SU-DHL-6 (cell line): ENCODE measurements around the gene PLS1.

Experiments
- H2AFZ ChIP-seq: fragments of 200-600 bp; sonication (generic); 2 replicates; pipeline ENCODE4 v1.6.1; 2014; ENCODE audit warnings: low read depth, mild to moderate bottlenecking, moderate library complexity, mixed read lengths, antibody characterized with exemption, low read length; ENCODE audit not compliant: severe bottlenecking
- H3F3A ChIP-seq: fragments of 200-600 bp; shearing (Covaris generic); 2 replicates; pipeline ENCODE4 v1.6.0; 2016; ENCODE audit warnings: antibody characterized with exemption, mild to moderate bottlenecking; ENCODE audit not compliant: insufficient read depth
- H3K27ac ChIP-seq: fragments of 200-600 bp; sonication (generic); 2 replicates; pipeline ENCODE4 v1.5.1; 2016; ENCODE audit warnings: low read depth, mild to moderate bottlenecking, low read length, moderate library complexity, mixed read lengths
- H3K27me3 ChIP-seq: fragments of 200-600 bp; sonication (generic), shearing (Covaris generic); 2 replicates; pipeline ENCODE4 v1.6.0; 2014; ENCODE audit warnings: mild to moderate bottlenecking, low read length
- H3K36me3 ChIP-seq: fragments of 200-600 bp; sonication (generic); 2 replicates; pipeline ENCODE4 v1.6.1; 2014; ENCODE audit warnings: mild to moderate bottlenecking, low read length, mixed read lengths
- H3K4me2 ChIP-seq: fragments of 300-600, 200-600 bp; shearing (Covaris generic), sonication (generic); 2 replicates; pipeline ENCODE4 v1.6.0; 2014; ENCODE audit warnings: low read length, low read depth, mild to moderate bottlenecking; ENCODE audit not compliant: poor library complexity, severe bottlenecking
- H3K4me3 ChIP-seq: fragments of 200-600 bp; sonication (generic); 2 replicates; pipeline ENCODE4 v1.5.1; 2014; ENCODE audit warnings: antibody characterized with exemption, low read length, mild to moderate bottlenecking, mixed read lengths; ENCODE audit not compliant: insufficient read depth, poor library complexity, severe bottlenecking
- H3K79me2 ChIP-seq: fragments of 200-600 bp; sonication (generic); 2 replicates; pipeline ENCODE4 v1.6.1; 2014; ENCODE audit warnings: mild to moderate bottlenecking, low read length, moderate library complexity; ENCODE audit not compliant: insufficient read depth
- H3K9ac ChIP-seq: fragments of 200-600 bp; sonication (generic); 2 replicates; pipeline ENCODE4 v1.7.0; 2014; ENCODE audit warnings: mild to moderate bottlenecking, low read length
- H3K9me2 ChIP-seq: fragments of 200-600 bp; sonication (generic); replicated peaks from 2 replicates; pipeline ENCODE4 v1.6.1; 2014; ENCODE audit warnings: low read length; ENCODE audit not compliant: insufficient read depth
- H3K9me3 ChIP-seq: fragments of 200-600 bp; sonication (generic); 2 replicates; pipeline ENCODE4 v1.6.1; 2014; ENCODE audit warnings: low read length, mixed read lengths; ENCODE audit not compliant: insufficient read depth
- H4K20me1 ChIP-seq: fragments of 200-600 bp; sonication (generic); 2 replicates; pipeline ENCODE4 v1.6.1; 2014; ENCODE audit warnings: low read depth, mild to moderate bottlenecking, antibody characterized with exemption, low read length, moderate library complexity, mixed read lengths
- CTCF ChIP-seq: fragments of 200-600 bp; sonication (generic); IDR thresholded peaks from one replicate; pipeline ENCODE4 v1.5.1; 2017; ENCODE audit warnings: antibody characterized with exemption, mild to moderate bottlenecking, low read length, moderate library complexity; ENCODE audit not compliant: insufficient read depth, poor library complexity, severe bottlenecking
- EZH2phosphoT487 ChIP-seq: fragments of 200-600 bp; sonication (generic), shearing (Covaris generic); conservative IDR thresholded peaks from 2 replicates; pipeline ENCODE4 v1.6.1; 2018; ENCODE audit warnings: mild to moderate bottlenecking, antibody characterized with exemption, low read length, moderate library complexity, mixed read lengths

PLS1 gene

GRCh38 chr3:142615171-142615570 lies 19.0 kb downstream of the PLS1 start:
- Histone ChIP-seq H3K27ac (no peak overlapping the region), H2AFZ (no peak overlapping the region), H3K27me3 (no peaks in the 10 kb centered on the region), H3K9ac (no peak overlapping the region), H3K9me3 (no peaks in the 10 kb centered on the region), H3K4me2 (no peak overlapping the region), H3K9me2 (no peaks in the 10 kb centered on the region), H3K79me2 (peaks cover 33% of the 10 kb centered on the region), H3K4me3 (no peak overlapping the region), H3F3A (no peaks in the 10 kb centered on the region), H3K36me3 (no peaks in the 10 kb centered on the region), H4K20me1 (no peaks in the 10 kb centered on the region; the same call in 1 of the 2 replicates)
- no peak for TF ChIP-seq CTCF
- TF ChIP-seq EZH2phosphoT487: no peak

- no peak overlapping the region for H3K4me2 ChIP-seq
- TF ChIP-seq EZH2phosphoT487 (no peak), CTCF (no peak)
- H3K4me3 ChIP-seq: no peak overlapping the region
- H3K27ac ChIP-seq: no peak overlapping the region
- peaks cover 26% of the 10 kb centered on the region for H3K79me2 ChIP-seq
- no peaks in the 10 kb centered on the region for H3K9me3 ChIP-seq
- H3K9me2 ChIP-seq: no peaks in the 10 kb centered on the region
- H3K27me3 ChIP-seq: no peaks in the 10 kb centered on the region
- H4K20me1 ChIP-seq: no peaks in the 10 kb centered on the region
- no peak overlapping the region for H2AFZ ChIP-seq
- H3K9ac ChIP-seq: no peak overlapping the region
- H3K36me3 ChIP-seq: no peaks in the 10 kb centered on the region
- no peaks in the 10 kb centered on the region for H3F3A ChIP-seq
Observed at GRCh38 chr3:142618917-142619461, 22.8 kb downstream of the PLS1 start.

DNA sequence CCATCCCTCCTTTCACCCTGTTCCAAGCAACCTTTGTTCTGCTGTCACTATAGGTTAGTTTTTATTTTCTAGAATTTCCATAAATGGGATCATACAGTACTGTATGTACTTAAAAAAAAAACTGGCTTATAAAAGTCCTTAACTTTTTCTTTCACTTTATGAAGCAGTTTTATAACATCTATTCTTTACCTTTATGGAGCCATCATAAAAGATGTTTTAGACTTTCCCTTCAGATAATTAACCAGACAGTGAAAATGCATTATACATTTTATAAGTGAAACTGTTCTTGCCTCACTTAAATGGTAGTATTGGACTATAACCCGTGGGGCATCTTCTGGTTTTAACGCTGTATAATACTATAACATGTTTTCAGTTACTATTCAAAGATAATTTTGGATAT lies 26.2 kb downstream of the PLS1 start:
- 0 out of 2 replicates have a peak, but pooled peaks cover 12% of the 10 kb centered on the region for H3K79me2 ChIP-seq
- no peaks in the 10 kb centered on the region for H4K20me1 ChIP-seq
- no peaks in the 10 kb centered on the region for H3K36me3 ChIP-seq
- no peak overlapping the region for H3K4me2 ChIP-seq
- no peaks in the 10 kb centered on the region for H3K27me3 ChIP-seq
- no peak overlapping the region for H3K4me3 ChIP-seq
- H3F3A ChIP-seq: no peaks in the 10 kb centered on the region
- no peak overlapping the region for H3K9ac ChIP-seq
- H2AFZ ChIP-seq: no peak overlapping the region
- no peak overlapping the region for H3K27ac ChIP-seq
- H3K9me3 ChIP-seq: no peaks in the 10 kb centered on the region
- H3K9me2 ChIP-seq: no peaks in the 10 kb centered on the region
- TF ChIP-seq EZH2phosphoT487 (no peak), CTCF (no peak)
